ENCODE results near the gene THADA.

The THADA gene

DNA sequence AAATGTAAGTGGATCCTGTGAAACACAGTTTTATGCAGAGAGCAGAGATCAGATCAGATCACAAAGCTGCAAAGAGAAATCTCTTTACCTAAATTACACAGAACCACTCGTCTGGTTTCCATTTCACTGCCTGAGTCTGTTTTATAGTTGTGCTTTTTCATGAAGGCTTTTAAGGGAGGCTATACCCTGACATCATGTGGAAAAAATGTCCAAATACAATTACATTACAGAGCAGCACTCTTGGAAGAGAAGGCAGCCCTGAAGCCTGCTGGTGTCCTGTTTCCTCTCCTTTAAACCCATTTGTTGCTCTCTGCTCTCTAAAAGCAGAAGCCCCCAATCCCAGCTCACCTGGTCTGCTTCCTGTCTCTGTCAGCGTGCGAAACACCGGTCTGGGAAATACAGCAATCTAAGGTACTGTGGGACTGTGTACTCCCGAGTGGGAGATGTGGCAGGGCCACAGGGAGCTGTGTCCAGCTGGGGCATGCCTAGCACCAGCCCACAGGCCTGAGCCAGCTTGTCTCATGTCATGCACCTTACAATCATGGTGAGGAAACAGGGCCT lies 344.6 kb downstream of the THADA start:
- Histone ChIP-seq H3K27ac (ENCODE audit: low read depth, low read length) (no peak overlapping the region), H3K4me2 (ENCODE audit: low read depth, low read length, poor library complexity, severe bottlenecking) (no peak overlapping the region), H3K9ac (ENCODE audit: low read length) (no peak overlapping the region), H4K20me1 (ENCODE audit: low read depth, low read length) (no peaks in the 10 kb centered on the region), H2AFZ (ENCODE audit: low read depth, low read length, severe bottlenecking) (no peak overlapping the region), H3K27me3 (ENCODE audit: low read length) (no peaks in the 10 kb centered on the region), H3K79me2 (ENCODE audit: insufficient read depth, low read length) (no peaks in the 10 kb centered on the region), H3K9me2 (replicated peaks; ENCODE audit: insufficient read depth, low read length) (no peaks in the 10 kb centered on the region), H3K36me3 (ENCODE audit: low read length) (no peaks in the 10 kb centered on the region), H3K9me3 (ENCODE audit: insufficient read depth, low read length) (no peaks in the 10 kb centered on the region), H3F3A (ENCODE audit: insufficient read depth) (no peaks in the 10 kb centered on the region), H3K4me3 (ENCODE audit: insufficient read depth, low read length, poor library complexity, severe bottlenecking) (no peak overlapping the region)
- TF ChIP-seq EZH2phosphoT487 (conservative IDR thresholded peaks at IDR 0.05; ENCODE audit: low read length): no peak
- TF ChIP-seq, protein P1, sequence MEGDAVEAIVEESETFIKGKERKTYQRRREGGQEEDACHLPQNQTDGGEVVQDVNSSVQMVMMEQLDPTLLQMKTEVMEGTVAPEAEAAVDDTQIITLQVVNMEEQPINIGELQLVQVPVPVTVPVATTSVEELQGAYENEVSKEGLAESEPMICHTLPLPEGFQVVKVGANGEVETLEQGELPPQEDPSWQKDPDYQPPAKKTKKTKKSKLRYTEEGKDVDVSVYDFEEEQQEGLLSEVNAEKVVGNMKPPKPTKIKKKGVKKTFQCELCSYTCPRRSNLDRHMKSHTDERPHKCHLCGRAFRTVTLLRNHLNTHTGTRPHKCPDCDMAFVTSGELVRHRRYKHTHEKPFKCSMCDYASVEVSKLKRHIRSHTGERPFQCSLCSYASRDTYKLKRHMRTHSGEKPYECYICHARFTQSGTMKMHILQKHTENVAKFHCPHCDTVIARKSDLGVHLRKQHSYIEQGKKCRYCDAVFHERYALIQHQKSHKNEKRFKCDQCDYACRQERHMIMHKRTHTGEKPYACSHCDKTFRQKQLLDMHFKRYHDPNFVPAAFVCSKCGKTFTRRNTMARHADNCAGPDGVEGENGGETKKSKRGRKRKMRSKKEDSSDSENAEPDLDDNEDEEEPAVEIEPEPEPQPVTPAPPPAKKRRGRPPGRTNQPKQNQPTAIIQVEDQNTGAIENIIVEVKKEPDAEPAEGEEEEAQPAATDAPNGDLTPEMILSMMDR (IDR thresholded peaks at IDR 0.05; ENCODE audit: insufficient read depth, low read length, poor library complexity, severe bottlenecking): no peak

GRCh38 chr2:43250015-43250414 lies 345.8 kb downstream of the THADA start:
- TF ChIP-seq, protein P1 (IDR thresholded peaks at IDR 0.05; ENCODE audit: insufficient read depth, low read length, poor library complexity, severe bottlenecking): no peak
- no peak for TF ChIP-seq EZH2phosphoT487 (conservative IDR thresholded peaks at IDR 0.05; ENCODE audit: low read length)
- H3K27ac ChIP-seq (ENCODE audit: low read depth, low read length): no peak overlapping the region
- no peak overlapping the region for H3K9ac ChIP-seq (ENCODE audit: low read length)
- H3K4me3 ChIP-seq (ENCODE audit: insufficient read depth, low read length, poor library complexity, severe bottlenecking): no peak overlapping the region
- H3K4me2 ChIP-seq (ENCODE audit: low read depth, low read length, poor library complexity, severe bottlenecking): no peak overlapping the region
- no peak overlapping the region for H2AFZ ChIP-seq (ENCODE audit: low read depth, low read length, severe bottlenecking)
- H3K27me3 ChIP-seq (ENCODE audit: low read length): no peaks in the 10 kb centered on the region
- no peaks in the 10 kb centered on the region for H3K79me2 ChIP-seq (ENCODE audit: insufficient read depth, low read length)
- H3F3A ChIP-seq (ENCODE audit: insufficient read depth): no peaks in the 10 kb centered on the region
- H3K9me3 ChIP-seq (ENCODE audit: insufficient read depth, low read length): no peaks in the 10 kb centered on the region
- no peaks in the 10 kb centered on the region for H3K9me2 ChIP-seq (replicated peaks; ENCODE audit: insufficient read depth, low read length)
- H3K36me3 ChIP-seq (ENCODE audit: low read length): no peaks in the 10 kb centered on the region
- no peaks in the 10 kb centered on the region for H4K20me1 ChIP-seq (ENCODE audit: low read depth, low read length)

- H2AFZ ChIP-seq (ENCODE audit: low read depth, low read length, severe bottlenecking): no peak overlapping the region
- no peak overlapping the region for H3K27ac ChIP-seq (ENCODE audit: low read depth, low read length)
- no peaks in the 10 kb centered on the region for H3K36me3 ChIP-seq (ENCODE audit: low read length)
- H3K4me3 ChIP-seq (ENCODE audit: insufficient read depth, low read length, poor library complexity, severe bottlenecking): no peak overlapping the region
- no peak overlapping the region for H3K9ac ChIP-seq (ENCODE audit: low read length)
- TF ChIP-seq, protein P1 (IDR thresholded peaks at IDR 0.05; ENCODE audit: insufficient read depth, low read length, poor library complexity, severe bottlenecking): no peak
- no peak for TF ChIP-seq EZH2phosphoT487 (conservative IDR thresholded peaks at IDR 0.05; ENCODE audit: low read length)
- no peaks in the 10 kb centered on the region for H3K27me3 ChIP-seq (ENCODE audit: low read length)
- H3K9me3 ChIP-seq (ENCODE audit: insufficient read depth, low read length): no peaks in the 10 kb centered on the region
- no peaks in the 10 kb centered on the region for H4K20me1 ChIP-seq (ENCODE audit: low read depth, low read length)
- no peaks in the 10 kb centered on the region for H3F3A ChIP-seq (ENCODE audit: insufficient read depth)
- no peaks in the 10 kb centered on the region for H3K79me2 ChIP-seq (ENCODE audit: insufficient read depth, low read length)
- no peaks in the 10 kb centered on the region for H3K9me2 ChIP-seq (replicated peaks; ENCODE audit: insufficient read depth, low read length)
- no peak overlapping the region for H3K4me2 ChIP-seq (ENCODE audit: low read depth, low read length, poor library complexity, severe bottlenecking)
These were observed 347.2 kb downstream of the THADA start for GRCh38 chr2:43248621-43249020.
